ENCODE results near the gene CHSY1. TPM values are rescaled to one million over a fixed set of nuclear protein-coding genes. Genes with fewer than 3 reads are reported as not detected.
"Not testable (repeated sequence)": the region's sequence is repeated elsewhere in the genome, so short reads cannot be mapped to it uniquely, and the experiment has no call there.

The CHSY1 gene
- total RNA-seq, 1 donor from 2014 or later, result 23.3 TPM

DNA sequence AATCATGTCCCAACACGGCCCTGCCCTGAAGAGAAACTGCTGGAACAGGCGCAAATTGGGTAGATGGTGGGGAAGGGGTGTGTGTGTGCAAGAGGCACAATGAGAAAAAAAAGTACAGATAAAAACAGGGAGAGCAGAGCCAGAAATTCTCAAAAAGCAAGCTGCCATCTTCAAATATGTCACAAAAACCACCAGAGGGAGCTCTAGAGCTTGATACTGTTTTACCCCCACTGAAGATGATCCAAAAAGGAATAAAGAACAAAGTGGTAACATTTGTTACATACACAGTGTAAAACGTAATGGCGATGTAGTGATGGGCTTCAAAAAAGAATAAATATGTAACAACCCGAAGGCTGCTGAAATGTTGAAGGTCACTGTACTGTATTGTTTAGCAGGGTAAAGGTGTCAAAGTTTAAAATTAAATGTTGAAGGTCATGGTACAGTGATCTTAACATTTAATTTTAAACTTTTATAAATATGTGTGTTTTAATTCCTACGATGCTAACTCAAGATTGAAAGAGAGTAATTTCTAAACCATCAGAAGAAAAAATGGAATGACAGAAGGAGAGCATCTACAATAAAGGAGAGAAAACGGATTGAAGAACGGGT lies 37.2 kb upstream of the CHSY1 start:
- no peak for TF ChIP-seq EZH2 (IDR thresholded peaks at IDR 0.05)
- TF ChIP-seq, protein P1, sequence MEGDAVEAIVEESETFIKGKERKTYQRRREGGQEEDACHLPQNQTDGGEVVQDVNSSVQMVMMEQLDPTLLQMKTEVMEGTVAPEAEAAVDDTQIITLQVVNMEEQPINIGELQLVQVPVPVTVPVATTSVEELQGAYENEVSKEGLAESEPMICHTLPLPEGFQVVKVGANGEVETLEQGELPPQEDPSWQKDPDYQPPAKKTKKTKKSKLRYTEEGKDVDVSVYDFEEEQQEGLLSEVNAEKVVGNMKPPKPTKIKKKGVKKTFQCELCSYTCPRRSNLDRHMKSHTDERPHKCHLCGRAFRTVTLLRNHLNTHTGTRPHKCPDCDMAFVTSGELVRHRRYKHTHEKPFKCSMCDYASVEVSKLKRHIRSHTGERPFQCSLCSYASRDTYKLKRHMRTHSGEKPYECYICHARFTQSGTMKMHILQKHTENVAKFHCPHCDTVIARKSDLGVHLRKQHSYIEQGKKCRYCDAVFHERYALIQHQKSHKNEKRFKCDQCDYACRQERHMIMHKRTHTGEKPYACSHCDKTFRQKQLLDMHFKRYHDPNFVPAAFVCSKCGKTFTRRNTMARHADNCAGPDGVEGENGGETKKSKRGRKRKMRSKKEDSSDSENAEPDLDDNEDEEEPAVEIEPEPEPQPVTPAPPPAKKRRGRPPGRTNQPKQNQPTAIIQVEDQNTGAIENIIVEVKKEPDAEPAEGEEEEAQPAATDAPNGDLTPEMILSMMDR (IDR thresholded peaks at IDR 0.05), result peak; percentile 72
- no peak overlapping the region for H3K9ac ChIP-seq
- peaks cover 12% of the 10 kb centered on the region for H3K36me3 ChIP-seq
- Mint-ChIP-seq H3K27ac (no peak overlapping the region), H3K36me3 (peaks cover 28% of the 10 kb centered on the region), H3K4me3 (no peak overlapping the region), H3K4me1 (peaks cover 10% of the 10 kb centered on the region), H3K27me3 (ENCODE audit: insufficient read depth, low read depth) (no peaks in the 10 kb centered on the region), H3K9me3 (no peaks in the 10 kb centered on the region)
- H4K20me1 ChIP-seq (ENCODE audit: low read depth), result peaks cover 49% of the 10 kb centered on the region
- no peaks in the 10 kb centered on the region for H3K27me3 ChIP-seq
- H3K4me1 ChIP-seq, result peaks cover 7% of the 10 kb centered on the region
- H3K4me3 ChIP-seq, result no peak overlapping the region
- H3K4me2 ChIP-seq, result no peak overlapping the region
- no peak overlapping the region for H3K27ac ChIP-seq
- peak; percentile 74 for DNase-seq (ENCODE audit: low spot score)
- H3K79me2 ChIP-seq (ENCODE audit: low read depth), result peaks cover 76% of the 10 kb centered on the region
- no peaks in the 10 kb centered on the region for H3K9me3 ChIP-seq (ENCODE audit: low read depth)
- no peak overlapping the region for H2AFZ ChIP-seq (replicated peaks)
- peaks cover under 1% of the 10 kb centered on the region for H3F3A ChIP-seq (ENCODE audit: low read depth)

DNA sequence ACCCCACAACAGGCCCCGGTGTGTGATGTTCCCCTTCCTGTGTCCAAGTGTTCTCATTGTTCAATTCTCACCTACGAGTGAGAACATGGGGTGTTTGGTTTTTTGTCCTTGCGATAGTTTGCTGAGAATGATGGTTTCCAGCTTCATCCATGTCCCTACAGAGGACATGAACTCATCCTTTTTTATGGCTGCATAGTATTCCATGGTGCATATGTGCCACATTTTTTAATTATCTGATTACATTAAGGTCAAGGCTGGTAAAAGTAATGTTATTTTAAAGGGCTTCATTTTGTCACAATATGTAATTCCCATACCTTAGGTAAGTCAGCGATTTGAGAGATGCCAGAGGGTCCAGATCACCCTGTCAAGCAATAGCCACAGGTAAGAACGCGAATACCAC lies 35.5 kb upstream of the CHSY1 start:
- H3K4me3 ChIP-seq; H3K9me3 Mint-ChIP-seq; H3K27me3 ChIP-seq; H3K4me1 Mint-ChIP-seq; H3F3A ChIP-seq (ENCODE audit: low read depth); H3K27me3 Mint-ChIP-seq (ENCODE audit: insufficient read depth, low read depth); H2AFZ ChIP-seq (replicated peaks); H3K27ac ChIP-seq; DNase-seq (ENCODE audit: low spot score); H3K9me3 ChIP-seq (ENCODE audit: low read depth); H3K9ac ChIP-seq; H3K4me1 ChIP-seq; H3K27ac Mint-ChIP-seq; H3K4me2 ChIP-seq; H3K4me3 Mint-ChIP-seq: not testable (repeated sequence)
- Histone ChIP-seq H4K20me1 (ENCODE audit: low read depth) (peaks cover 32% of the 10 kb centered on the region), H3K79me2 (ENCODE audit: low read depth) (peaks cover 59% of the 10 kb centered on the region), H3K36me3 (peaks cover 12% of the 10 kb centered on the region)
- H3K36me3 Mint-ChIP-seq, result peaks cover 32% of the 10 kb centered on the region

DNA sequence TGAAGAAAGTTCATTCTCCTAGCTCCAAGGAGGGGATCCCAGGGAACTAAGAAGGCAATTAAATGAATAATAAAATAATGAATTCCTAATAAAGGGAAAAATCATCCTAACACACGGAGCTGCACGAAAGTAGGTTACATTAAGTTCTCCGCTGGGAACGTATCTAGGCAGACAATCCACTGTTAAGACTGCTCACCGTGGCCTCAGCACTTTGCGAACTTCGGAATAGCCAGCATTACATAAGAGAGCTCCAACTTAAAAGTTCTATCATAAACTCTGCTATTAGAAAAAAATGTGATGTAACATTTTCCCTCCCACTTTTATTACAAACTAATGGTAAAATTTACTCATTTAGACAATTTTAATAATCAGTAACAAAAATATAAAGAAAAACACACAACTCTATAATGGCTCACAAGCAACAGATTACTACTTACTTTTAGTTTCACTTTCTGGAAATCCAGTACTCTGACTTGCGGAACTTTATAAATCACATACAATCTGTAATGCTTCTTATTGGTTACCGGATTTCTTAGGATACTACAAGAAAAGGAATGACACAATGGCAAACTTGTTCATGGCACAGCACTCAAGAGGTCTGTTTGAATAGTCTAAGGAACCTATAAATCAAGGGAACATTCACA lies 34.7 kb upstream of the CHSY1 start:
- Mint-ChIP-seq H3K27me3 (ENCODE audit: insufficient read depth, low read depth) (no peaks in the 10 kb centered on the region), H3K9me3 (no peaks in the 10 kb centered on the region), H3K36me3 (peaks cover 38% of the 10 kb centered on the region), H3K4me3 (no peak overlapping the region), H3K27ac (no peak overlapping the region), H3K4me1 (no peaks in the 10 kb centered on the region)
- Histone ChIP-seq H2AFZ (replicated peaks) (no peak overlapping the region), H3K4me2 (no peak overlapping the region), H3K36me3 (peaks cover 12% of the 10 kb centered on the region), H3K4me3 (no peak overlapping the region), H3K27me3 (no peaks in the 10 kb centered on the region), H3K4me1 (no peaks in the 10 kb centered on the region), H3K79me2 (ENCODE audit: low read depth) (peaks cover 52% of the 10 kb centered on the region), H3F3A (ENCODE audit: low read depth) (no peaks in the 10 kb centered on the region), H3K27ac (no peak overlapping the region), H3K9ac (no peak overlapping the region), H4K20me1 (ENCODE audit: low read depth) (peaks cover 25% of the 10 kb centered on the region), H3K9me3 (ENCODE audit: low read depth) (no peaks in the 10 kb centered on the region)
- TF ChIP-seq EZH2 (IDR thresholded peaks at IDR 0.05), result no peak
- TF ChIP-seq EZH2phosphoT487 (IDR thresholded peaks at IDR 0.05), result no peak
- TF ChIP-seq, protein P1 (IDR thresholded peaks at IDR 0.05), result no peak
- DNase-seq (ENCODE audit: low spot score), result no peak

DNA sequence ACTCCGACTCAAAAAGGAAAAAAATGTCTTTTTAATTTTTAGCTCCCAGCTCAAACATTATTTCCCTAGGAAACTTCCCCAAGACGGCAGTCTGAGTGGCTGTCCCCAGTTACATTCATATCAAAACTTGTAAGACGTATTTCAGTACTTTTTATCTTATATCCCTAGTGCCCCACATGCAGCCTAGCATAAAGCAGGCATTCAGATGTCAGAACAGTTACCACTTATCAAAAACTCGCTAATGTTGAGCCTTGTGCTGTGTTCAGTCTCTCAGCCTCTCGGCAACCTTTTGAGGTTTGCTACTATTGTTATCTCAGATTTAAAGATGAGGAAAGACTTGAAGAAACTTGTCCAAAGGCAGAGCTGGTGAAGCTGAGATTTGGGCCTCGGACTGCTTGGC lies 32.1 kb upstream of the CHSY1 start:
- no peak overlapping the region for H3K4me3 Mint-ChIP-seq
- H3K36me3 Mint-ChIP-seq, result peaks cover 41% of the 10 kb centered on the region
- H3K79me2 ChIP-seq (ENCODE audit: low read depth), result peaks cover 25% of the 10 kb centered on the region
- no peak overlapping the region for H2AFZ ChIP-seq (replicated peaks)
- TF ChIP-seq EZH2 (IDR thresholded peaks at IDR 0.05) (no peak), EZH2phosphoT487 (IDR thresholded peaks at IDR 0.05) (no peak)
- TF ChIP-seq, protein P1 (IDR thresholded peaks at IDR 0.05), result no peak
- H3K9ac ChIP-seq, result no peak overlapping the region
- H3K27me3 Mint-ChIP-seq (ENCODE audit: insufficient read depth, low read depth), result no peaks in the 10 kb centered on the region
- no peak overlapping the region for H3K27ac ChIP-seq
- peaks cover 12% of the 10 kb centered on the region for H3K36me3 ChIP-seq
- H3K27me3 ChIP-seq, result no peaks in the 10 kb centered on the region
- H3K4me3 ChIP-seq, result no peak overlapping the region
- H3F3A ChIP-seq (ENCODE audit: low read depth), result peaks cover 12% of the 10 kb centered on the region
- no peak overlapping the region for H3K4me2 ChIP-seq
- no peaks in the 10 kb centered on the region for H3K4me1 Mint-ChIP-seq
- no peaks in the 10 kb centered on the region for H3K9me3 Mint-ChIP-seq
- no peak overlapping the region for H3K27ac Mint-ChIP-seq
- no peaks in the 10 kb centered on the region for H3K4me1 ChIP-seq
- no peak for DNase-seq (ENCODE audit: low spot score)
- no peaks in the 10 kb centered on the region for H3K9me3 ChIP-seq (ENCODE audit: low read depth)
- H4K20me1 ChIP-seq (ENCODE audit: low read depth), result peaks cover 13% of the 10 kb centered on the region

Measured in neural progenitor cell (in vitro differentiated cells).